Measurements from ENCODE around the gene KCNJ9.

Gene KCNJ9

DNA sequence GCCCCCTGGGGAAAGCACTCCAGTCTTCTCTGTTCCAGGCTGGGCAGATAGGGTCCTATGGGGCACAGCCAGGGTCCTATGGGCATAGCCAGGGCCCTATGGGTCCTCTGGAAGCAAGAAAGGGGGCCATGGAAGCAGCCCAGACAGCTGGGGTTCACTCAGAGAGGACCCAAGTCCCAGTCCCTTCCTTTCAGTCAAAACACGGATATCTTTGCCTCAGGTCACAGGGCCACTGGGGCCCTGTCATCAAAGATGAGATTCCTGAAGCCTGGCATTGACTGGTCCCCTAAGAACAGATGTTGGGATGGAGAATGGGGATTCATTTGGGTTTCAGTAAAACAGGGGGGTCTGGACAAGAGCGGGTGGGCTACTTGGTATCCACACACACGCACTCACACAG, 8.5 kb downstream of the KCNJ9 start:
- DNase-seq (ENCODE audit: low spot score), result no peak

DNA sequence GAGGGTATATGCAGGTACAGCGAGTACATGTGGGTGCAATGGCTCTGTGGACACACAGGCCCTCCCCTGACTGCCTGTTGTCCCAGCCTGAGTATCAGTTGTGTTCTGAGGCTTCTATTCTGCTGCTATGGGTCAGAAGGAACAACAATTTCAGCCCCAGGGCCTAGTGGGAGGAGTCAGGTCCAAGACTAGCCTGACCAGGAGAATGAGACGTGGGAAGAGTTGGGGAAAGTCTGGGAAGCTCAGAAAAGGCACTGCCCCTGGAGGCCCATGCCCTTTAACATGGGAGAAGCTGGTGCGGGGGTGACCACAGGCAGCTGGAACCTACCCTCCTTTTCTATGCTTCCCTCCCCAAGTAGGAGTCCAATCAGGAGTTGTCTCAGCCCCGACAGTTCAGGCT, 9.4 kb downstream of the KCNJ9 start:
- no peak for DNase-seq (ENCODE audit: low spot score)

DNA sequence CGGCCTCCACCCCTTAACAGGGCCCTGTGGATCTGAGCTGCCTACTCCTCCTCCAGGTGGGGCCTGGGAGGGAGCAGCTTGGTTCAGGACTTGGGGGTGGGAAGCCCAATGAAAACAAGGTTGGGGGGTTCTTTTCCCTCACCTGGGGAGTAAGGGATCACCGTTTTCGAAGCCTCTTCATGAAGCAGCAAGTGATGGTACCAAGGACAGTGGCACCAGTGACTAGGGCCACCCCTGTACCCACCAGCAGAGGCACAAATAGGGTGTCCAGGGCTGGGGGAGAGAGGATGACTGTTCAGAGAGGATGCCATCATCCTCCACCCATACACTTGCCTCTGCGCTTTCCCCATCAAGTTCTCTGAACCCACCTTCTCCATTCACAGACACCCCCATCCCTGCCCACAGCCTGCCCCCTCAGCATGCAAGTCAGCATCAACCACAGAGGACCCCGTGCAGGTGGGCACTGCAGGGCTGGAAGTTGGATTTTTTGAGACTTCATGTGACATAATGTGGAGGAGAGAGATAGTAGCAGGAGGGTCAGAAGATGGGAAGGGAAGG, 10.4 kb downstream of the KCNJ9 start:
- DNase-seq (ENCODE audit: low spot score), result no peak

DNA sequence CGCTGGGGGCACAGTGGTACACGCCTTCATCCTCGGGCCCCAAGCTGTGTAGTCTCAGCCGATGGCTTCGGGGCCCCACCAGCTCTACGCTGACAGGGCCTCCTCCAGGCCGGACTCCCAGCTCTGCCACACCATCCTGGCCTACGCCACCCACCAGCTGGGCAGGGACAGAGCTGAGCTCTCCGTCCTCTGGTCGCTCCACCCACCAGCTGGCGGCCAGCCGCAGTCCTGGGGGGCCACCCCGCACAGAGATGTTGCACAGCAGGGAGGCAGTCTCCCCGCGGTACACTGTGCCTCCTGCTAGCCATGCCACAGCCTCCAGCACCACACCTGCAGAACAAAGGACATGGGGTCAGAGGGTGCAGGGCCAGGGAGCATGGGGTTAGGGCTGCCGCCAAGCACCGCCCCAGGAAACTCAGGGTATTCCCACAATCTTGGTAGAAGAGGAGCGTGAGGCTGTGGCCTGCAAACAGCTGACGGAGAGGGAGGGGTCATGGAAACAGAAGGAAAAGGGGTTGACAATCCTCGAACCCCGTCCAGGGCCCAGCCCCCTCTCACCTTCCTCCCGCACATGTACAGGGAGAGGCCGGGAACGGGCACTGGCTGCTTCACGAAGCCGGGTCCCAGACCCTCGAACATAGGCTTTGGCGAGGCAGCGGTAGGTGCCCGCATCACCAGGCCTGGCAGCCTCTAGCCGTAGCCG, 11.2 kb downstream of the KCNJ9 start:
- DNase-seq (ENCODE audit: low spot score), result no peak

DNA sequence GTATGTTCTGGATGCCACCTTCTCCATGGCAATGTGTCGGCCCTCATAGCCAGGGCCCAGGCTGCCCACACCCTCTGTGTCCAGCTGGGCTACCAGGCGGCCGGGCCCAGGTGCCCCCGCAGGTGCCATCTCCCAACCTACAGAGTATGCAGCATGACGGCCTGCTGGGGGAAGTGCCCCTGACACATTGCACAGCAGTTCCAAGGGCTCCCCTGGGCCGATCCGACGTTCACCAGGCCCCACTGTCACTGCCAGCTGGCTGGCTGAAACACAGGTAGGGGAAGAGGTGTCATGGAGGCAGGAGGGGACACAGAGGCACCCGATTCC, 11.7 kb downstream of the KCNJ9 start:
- DNase-seq (ENCODE audit: low spot score), result no peak

DNA sequence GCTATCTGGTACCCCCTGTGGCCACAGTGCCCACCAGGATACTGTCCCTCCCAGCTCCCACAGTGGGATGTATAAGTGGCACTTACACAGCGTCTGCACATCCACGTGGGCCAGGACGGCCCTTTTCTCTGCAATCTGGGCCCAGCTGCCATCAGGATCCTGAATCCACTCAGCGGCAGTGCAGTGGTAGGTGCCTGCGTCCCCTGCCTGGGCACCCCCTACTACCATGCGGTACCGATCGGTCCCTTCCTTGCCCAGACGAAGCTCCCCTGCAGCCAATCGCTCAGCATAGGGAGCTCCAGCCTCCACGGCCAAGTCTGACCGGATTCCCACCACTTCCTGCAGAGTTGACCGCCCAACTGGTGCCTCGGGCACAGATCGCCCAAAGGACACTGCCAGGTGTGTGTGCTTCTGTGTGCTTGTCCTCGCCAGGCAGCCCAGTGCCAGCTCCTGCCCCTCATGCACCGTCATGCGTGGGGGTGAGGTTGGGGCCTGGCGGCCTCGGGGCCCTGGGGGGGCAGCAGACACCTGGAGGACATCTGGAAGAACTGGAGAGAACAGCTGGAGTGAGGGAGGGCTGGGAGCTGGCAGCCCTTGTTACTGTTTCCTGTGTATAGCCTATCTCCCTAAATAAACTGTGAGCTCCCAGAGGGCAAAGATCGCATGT, 12.4 kb downstream of the KCNJ9 start:
- no peak for DNase-seq (ENCODE audit: low spot score)

DNA sequence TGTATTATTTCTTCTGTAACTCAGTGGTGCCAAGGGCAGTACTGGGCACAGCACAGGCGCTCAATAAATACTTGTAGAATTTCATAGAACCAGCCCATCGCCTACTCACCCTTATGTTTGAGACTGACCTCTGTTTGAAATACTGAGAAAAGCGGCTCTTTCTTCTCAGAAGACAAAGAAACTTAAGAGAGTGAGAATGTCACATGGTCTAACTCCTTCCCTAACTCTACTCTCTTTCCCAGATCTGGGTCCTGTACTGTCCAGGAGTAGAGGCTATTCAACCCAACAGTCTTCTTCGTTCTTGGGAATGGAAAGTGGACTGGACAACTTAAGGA, 12.9 kb downstream of the KCNJ9 start:
- no peak for DNase-seq (ENCODE audit: low spot score)

DNA sequence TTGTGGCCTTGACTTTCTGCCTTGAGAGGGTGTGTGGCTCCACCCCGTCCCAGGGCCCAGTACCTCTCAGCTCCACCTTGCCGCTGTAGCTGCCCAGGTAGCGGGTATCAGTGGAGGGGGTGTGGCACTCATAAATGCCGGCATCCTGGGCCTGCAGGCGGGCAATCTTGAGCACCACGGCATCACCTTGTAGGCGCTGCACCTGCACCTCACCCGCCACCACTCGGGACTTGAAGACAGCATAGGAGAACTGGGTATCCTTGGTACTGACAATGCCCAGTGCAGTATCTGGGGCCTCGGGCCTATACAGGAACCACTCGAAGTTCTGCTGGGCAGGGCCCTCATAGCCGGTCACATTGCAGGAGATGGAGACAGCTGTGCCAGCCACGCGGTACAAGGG, 13.5 kb downstream of the KCNJ9 start:
- no peak for DNase-seq (ENCODE audit: low spot score)

DNA sequence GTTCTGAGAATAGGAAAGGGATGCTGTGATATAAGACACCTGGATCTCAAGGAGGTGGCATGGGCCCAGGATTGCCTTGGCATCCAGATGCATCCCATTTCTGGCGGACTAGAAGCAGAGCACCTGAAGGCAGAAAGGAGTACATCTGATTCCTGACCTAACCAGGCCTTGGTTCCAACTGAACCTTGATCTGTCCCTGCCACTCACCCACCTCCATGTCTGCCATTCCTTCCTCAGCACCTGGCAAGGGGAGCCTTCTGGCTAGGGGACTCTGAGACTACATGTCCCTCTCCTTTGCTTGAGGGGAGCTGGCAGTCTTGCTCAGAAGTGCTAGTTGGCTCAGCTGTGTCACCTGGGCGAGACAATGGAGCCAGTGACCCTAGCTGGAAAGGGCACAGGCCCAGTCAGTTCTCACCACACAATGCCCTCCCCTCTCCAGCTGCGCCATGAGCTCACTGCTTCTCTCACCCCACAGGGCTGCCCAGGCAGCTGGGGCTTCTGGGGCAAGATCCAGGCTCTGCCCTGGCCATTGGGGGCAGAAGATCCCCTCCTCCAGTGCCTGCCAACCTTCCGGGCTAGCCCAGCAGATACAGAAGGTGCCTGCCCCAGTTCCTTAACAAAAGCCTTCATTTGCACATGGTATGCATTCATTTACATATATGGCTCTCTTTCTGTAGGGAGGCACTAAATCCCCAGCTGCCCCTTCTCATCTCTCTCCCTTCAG, 14.2 kb downstream of the KCNJ9 start:
- DNase-seq (ENCODE audit: low spot score), result no peak

DNA sequence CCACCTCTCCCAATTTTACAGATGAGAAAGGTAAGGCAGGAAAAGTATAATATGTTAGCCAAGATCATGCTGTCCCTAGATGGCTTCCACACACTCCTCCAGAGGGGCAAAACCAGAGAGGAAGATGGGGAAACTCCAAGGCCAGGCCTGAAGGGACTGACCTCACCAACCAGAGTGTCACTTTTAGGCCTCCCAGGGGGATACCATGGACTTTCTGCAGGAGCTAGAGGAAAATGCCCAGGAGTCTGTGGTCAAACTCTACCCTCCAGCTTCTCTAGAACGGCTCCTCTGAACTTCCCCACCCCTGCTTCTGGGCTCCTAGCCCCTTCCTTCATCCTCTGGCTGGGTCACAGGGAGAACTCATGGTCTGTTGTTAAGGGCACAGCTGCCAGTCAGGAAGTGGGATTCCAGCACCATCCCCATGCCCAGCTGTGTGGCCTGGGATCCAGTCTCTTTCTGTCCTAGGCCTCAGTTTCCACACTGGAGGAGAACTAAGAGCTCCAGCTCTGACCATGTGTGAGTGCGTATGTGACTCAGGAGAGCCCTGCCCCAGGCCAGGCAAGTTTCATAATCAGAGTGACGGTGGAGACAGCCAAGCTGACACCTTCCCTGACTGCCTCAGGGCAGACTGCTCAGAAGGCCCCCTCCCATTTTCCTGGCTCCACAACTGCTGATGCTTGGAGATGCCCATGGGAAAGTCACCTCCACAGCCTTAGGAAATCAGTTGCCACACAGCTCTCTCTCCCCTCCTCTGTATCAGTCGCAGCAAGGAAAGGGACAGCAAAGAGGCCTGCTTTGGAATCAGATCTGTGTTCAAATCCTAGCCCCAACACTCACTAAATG, 15.2 kb downstream of the KCNJ9 start:
- DNase-seq (ENCODE audit: low spot score), result no peak

DNA sequence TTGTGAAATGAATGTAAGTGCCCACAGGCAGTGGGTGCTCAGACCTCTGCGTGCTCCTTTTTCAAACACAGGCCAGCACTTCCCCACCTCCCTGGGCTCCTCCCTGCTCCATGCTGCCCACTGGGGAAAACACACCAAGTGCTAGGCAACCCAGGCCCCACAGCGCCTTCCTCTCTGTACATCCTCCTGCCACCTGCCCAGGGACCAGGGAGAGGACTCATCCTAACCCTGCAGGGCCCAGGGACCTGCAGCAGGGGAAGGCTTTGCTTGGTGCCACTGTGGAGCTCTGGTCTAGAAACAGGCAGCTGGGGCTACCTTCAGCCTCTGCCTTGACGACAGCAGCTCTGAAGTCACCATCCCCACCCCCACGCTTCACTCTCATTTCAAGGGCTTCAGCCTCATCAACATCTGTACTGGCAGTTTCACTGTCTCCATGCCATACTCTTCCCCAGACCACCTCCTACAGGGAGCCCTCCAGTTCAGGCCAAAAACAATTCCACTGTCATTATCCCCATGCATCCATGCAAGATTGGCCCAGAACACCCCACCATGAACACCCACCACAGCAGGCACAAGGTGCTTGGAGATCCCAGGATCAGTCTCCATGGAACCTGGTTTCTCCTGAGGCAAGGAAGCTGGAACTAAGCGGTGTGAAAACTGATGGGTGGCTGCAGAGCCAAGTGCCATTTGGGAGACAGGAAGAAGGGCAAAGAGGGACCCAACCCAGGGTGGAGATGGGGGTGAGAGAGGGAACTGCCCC, 16.0 kb downstream of the KCNJ9 start:
- DNase-seq (ENCODE audit: low spot score), result no peak

DNA sequence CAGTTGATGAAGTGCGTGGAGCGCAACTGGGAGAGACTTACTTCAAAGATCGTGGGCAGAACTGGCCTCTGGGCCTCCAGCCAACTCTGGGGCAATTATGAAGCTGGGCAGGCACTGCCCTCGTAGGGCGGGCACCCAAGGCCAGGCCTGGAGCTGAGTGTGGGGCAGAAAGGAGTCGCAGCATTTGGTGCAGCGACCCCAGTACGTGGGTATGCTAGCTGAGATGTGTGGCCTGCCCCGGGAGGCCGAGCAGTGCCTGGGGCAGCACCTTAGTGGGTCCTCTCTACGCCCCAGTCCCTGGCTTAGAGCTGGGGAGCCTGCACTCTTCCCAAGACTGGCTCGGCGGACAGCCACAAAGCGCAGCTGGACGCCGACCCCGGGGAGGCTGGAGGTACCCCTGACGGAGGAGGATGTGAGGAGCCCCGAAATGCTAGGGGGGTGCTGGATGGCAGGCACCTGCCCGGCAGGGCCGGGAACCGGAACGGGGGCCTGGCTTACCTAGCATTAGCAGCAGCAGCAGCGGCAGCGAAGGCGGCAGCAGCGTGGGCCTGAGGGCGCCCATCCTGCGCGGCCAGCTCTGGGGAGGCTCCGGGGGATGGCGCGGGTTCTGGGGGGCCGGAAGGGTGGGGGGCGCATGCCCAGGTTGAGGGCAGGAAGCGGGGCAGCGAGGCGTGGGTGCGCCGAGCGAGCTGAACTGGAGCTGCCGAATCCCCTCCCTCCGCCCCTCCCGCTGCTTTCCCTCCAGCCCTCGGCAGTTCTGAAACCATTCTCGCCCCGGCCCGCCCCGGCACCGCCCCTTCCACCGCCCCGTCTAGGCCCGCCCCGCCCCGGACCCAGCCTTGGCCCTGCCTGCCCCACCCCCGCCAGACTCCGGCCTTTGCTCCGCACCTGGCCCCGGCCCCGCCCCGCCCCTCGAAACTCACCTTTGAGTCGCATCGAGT, 16.8 kb downstream of the KCNJ9 start, which contains the start of gene IGSF8:
Gene IGSF8 (minus strand): TSS at position 709 of the 941 bp plus-strand sequence. CDS start 147 bp downstream, at position 562.
- DNase-seq (ENCODE audit: low spot score), result peak; percentile 78

DNA sequence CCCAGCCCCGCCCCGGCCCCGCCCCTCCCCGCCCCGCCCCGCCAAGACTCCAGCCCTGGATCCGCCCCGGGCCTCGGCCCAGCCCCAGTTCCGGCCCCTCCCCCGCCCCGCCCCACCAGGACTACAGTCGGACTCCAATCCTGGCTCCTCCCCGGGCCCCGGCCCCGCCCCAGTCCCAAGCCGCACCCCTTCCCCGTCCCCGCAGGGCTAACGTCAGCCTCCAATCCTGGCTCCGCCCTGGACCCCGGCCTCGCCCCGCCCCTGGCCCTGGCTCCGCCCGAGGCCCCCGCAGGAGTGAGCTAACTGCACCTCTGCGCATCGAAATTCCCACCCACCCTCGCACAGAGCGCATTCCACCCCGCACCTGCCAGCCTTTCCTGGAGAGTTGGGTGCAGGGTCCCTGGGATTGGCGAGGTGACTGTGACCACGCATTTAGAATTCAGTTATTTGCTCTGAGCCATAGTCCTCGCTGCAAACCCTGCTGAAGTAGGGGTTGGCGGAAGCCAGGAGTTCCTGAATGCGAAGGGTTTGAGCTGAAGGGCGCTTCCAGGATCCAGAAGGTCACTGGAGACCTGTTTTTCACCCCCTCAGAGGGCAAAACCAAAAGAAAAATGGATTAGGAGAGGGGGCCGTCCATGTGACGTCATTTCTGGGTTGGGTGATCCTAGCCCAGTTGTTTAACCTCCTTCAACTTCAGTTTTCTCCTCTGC, 17.7 kb downstream of the KCNJ9 start:
- DNase-seq (ENCODE audit: low spot score), result peak; percentile 88

DNA sequence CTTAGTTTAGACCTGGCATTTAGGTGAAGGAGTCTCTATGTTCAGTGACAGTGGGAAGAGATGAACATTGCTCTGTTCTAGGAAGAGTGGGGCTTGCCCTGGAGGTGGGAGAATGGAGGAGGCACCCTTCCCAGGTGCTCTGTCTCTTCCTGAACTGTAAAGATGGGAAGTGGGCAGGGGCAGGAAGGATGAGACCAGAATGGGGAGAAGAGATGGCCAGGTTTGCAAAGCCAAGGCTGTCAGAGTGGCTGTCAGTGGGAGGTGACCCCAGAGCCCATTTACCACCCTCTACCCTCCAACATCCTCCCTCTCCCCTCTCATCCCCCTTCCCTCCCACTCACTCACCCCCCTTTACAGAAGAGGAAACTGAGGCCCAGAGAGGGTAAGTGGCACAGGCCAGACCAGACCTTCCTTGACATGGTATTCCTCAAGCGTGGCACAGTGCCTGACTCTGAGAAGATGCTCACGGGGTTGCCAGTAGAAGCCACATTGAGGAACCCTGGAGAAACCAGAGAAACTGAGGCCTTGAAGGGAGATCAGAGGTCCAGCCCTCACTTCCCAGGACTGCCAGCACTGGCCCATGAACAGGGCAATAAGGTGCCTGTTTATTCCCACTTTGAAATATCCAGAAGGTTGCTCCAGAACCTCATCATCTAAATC, 18.5 kb downstream of the KCNJ9 start:
- DNase-seq (ENCODE audit: low spot score), result no peak

DNA sequence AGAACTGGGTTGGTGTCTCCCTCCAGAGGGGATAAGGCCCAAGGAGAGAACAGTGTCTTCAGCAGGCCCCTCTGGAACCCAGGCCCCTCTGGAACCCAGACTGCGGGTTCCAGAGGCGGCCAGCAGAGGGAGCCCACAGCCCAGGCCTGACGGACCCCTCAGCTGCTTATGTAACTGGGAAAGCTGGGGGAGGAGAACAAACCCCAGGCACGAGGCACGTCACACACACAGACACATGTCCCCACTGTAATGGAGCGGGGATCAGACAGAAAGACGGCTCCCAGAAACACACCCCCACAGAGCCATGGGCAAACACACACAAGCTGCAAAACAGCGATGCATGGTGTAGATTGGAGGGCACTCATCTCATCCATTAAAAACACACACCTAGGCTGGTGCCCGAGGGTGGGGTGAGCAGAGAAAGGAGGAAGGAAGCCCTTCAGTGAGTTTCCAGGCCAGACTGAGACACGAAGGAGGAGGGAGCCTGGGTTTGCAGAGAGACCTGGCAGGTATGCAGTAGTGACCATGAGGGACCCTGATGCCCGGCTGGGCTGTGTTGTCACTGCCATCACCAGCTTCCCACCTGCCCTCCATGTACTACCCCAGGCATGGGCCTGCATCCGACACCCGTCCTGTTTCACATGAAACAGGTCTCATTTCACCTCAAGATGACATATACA, 19.8 kb downstream of the KCNJ9 start:
- DNase-seq (ENCODE audit: low spot score), result peak; percentile 77

DNA sequence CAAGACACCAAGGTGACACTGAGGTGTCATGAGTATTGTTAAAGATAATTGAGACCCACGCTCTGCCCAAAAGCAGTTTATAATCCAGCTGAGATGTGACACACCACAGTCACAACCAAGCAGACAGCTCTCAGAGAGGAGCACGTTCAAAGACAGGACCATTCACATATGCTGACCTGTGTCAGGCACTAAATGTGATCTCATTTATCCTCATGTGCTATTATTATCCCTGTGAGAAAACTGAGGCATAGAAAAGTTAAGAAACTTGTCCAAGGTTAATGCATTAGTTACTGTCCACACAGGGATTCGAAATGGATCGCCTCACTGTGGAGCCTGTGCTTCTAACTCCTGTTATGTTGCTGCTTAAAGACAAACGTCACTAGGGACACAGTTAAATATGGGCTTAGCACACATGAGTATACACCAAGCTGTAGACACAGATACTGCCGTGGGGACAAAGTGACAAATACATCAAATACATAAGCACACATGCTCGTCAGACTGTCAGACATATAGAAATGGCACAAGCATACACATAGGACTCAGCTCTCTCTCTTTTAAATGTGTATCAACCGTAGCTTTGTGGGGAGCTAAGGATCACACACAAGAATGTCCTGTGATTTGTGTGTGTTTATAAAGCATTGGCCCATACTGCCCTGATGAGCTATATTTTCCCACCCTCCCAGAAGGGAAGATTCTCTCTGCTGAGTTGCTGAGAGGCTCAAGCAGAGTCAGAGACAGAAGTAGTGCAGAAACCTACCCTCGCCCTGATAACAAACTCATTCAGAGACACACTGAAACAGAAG, 20.6 kb downstream of the KCNJ9 start:
- DNase-seq (ENCODE audit: low spot score), result no peak

DNA sequence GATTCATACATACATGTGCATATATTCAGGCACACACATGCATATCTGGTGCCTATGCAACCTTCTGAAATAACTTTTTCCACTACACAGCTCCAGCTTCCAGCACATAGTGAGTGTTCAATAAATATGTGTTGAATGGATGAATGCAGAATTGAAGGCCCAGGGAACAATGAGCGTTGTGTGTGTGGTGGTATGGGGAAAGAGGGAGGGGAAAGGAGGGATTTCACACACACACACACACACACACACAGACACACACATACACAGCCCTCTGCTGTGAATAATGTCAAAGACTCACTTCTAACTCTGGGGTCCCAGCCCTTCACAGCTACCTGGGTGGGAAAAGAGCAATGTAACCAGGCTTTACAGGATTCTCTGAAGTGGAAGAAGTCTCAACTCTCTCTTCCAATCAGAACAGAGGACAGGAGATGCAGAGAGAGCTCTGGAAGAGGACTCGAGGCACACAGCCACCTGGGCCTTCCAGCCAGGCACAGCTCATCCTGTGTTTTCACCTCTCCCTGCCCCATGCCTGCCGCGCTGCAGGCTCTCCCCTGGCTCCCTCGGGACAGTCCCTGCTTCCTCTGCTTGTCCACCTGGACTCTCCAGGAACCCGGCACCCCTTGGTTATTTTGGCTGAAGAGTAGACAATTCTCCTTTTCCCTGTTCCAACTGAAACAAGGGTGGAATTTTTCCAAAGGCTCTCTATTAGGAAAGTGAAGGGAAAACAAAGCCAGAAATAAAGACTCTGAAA, 22.5 kb downstream of the KCNJ9 start:
- no peak for DNase-seq (ENCODE audit: low spot score)
